Smooth muscle cell (in vitro differentiated cells): ENCODE results near the gene PHACTR2. TPM values are rescaled to one million over a fixed set of nuclear protein-coding genes. Genes with fewer than 3 reads are reported as not detected.

Experiments
- DNase-seq: peaks from one replicate; lab custom pipeline; 2025; ENCODE audit not compliant: unreplicated experiment; lab: John Stamatoyannopoulos, UW
- H2AFZ ChIP-seq: fragments of 200-600 bp; sonication (generic); 2 replicates; pipeline ENCODE4 v1.6.0; 2016; ENCODE audit warnings: antibody characterized with exemption, low read depth, mild to moderate bottlenecking
- H3F3A ChIP-seq: fragments of 200-600 bp; sonication (generic); 2 replicates; pipeline ENCODE4 v1.6.0; 2017; ENCODE audit warnings: antibody characterized with exemption, low read depth
- H3K27ac ChIP-seq: fragments of 200-600 bp; sonication (generic); 2 replicates; pipeline ENCODE4 v1.5.1; 2016; ENCODE audit warnings: low read depth, mild to moderate bottlenecking
- H3K27me3 ChIP-seq: fragments of 200-600 bp; sonication (generic); 2 replicates; pipeline ENCODE4 v1.6.1; 2016; ENCODE audit warnings: low read depth, mild to moderate bottlenecking
- H3K36me3 ChIP-seq: fragments of 200-600 bp; sonication (generic); 2 replicates; pipeline ENCODE4 v1.5.1; 2016; ENCODE audit warnings: low read depth
- H3K4me1 ChIP-seq: fragments of 200-600 bp; sonication (generic); 2 replicates; pipeline ENCODE4 v1.5.1; 2016; ENCODE audit warnings: low read depth
- H3K4me2 ChIP-seq: fragments of 200-600 bp; sonication (generic); 2 replicates; pipeline ENCODE4 v1.6.0; 2016; ENCODE audit warnings: mild to moderate bottlenecking
- H3K4me3 ChIP-seq: fragments of 200-600 bp; sonication (generic); 2 replicates; pipeline ENCODE4 v1.5.1; 2016; ENCODE audit warnings: mild to moderate bottlenecking
- H3K79me2 ChIP-seq: fragments of 200-600 bp; sonication (generic); 2 replicates; pipeline ENCODE4 v1.6.0; 2016; ENCODE audit warnings: low read depth, mild to moderate bottlenecking
- H3K9ac ChIP-seq: fragments of 200-600 bp; sonication (generic); 2 replicates; pipeline ENCODE4 v1.6.0; 2016; ENCODE audit warnings: low read depth
- H3K9me3 ChIP-seq: fragments of 200-600 bp; sonication (generic); replicated peaks from 2 replicates; pipeline ENCODE4 v1.5.1; 2016; ENCODE audit warnings: low read depth
- H4K20me1 ChIP-seq: fragments of 200-600 bp; sonication (generic); 2 replicates; pipeline ENCODE4 v1.6.0; 2016; ENCODE audit warnings: low read depth
- CTCF ChIP-seq: fragments of 200-600 bp; sonication (generic); IDR thresholded peaks from 2 replicates; pipeline ENCODE4 v1.5.1; 2017; ENCODE audit warnings: borderline replicate concordance, mild to moderate bottlenecking, antibody characterized with exemption; ENCODE audit not compliant: insufficient read depth, poor library complexity, severe bottlenecking
- WGBS: methylation state at CpG from one replicate; pipeline ENCODE4 v1.1.7; 2016; ENCODE audit warnings: low lambda C conversion rate; 5-methylcytosine and 5-hydroxymethylcytosine counted together
- polyA plus RNA-seq: library from polyadenylated mRNA; unstranded; fragments of >200 nt; fragmentation: Nextera tagmentation; extraction: Ambion mirVana; gene quantifications from 2 replicates; pipeline ENCODE4 v1.2.1, GENCODE V29; 2016
- total RNA-seq: library from RNA; depleted of rRNA; stranded (reverse); fragments of >200 nt; gene quantifications from 2 replicates; pipeline ENCODE4 v1.2.3, GENCODE V29; 2014

The PHACTR2 gene
- total and polyA plus RNA-seq, 2 experiments from 2014 or later: 62.7 to 80.4 TPM

- no peak for TF ChIP-seq CTCF
- Histone ChIP-seq H3F3A (peaks cover 20% of the 10 kb centered on the region), H3K79me2 (peaks cover 3% of the 10 kb centered on the region), H3K4me3 (no peak overlapping the region), H3K4me1 (peaks cover 3% of the 10 kb centered on the region), H3K27ac (peak overlapping the region; percentile 98), H3K4me2 (peak overlapping the region; percentile 79), H4K20me1 (no peaks in the 10 kb centered on the region), H3K36me3 (peaks cover 5% of the 10 kb centered on the region), H3K9ac (peak overlapping the region; percentile 91), H3K9me3 (no peaks in the 10 kb centered on the region), H2AFZ (no peak overlapping the region), H3K27me3 (no peaks in the 10 kb centered on the region)
- 59% methylated on average over 8 of the region's 8 CpGs for WGBS
- DNase-seq: peak; percentile 1
These were observed 128.7 kb downstream of the PHACTR2 start for GRCh38 chr6:143806282-143807102.

- peak overlapping the region; percentile 98 for H3K27ac ChIP-seq
- peak overlapping the region; percentile 73 for H3K4me2 ChIP-seq
- H2AFZ ChIP-seq: no peak overlapping the region
- no peaks in the 10 kb centered on the region for H3K9me3 ChIP-seq
- WGBS: 87% methylated on average over 6 of the region's 6 CpGs
- peaks cover 20% of the 10 kb centered on the region for H3F3A ChIP-seq
- H3K79me2 ChIP-seq: peaks cover 3% of the 10 kb centered on the region
- no peaks in the 10 kb centered on the region for H4K20me1 ChIP-seq
- peaks cover 5% of the 10 kb centered on the region for H3K36me3 ChIP-seq
- DNase-seq: no peak
- TF ChIP-seq CTCF: no peak
- no peaks in the 10 kb centered on the region for H3K27me3 ChIP-seq
- H3K9ac ChIP-seq: peak overlapping the region; percentile 75
- H3K4me3 ChIP-seq: no peak overlapping the region
- H3K4me1 ChIP-seq: peaks cover 3% of the 10 kb centered on the region
These were observed 129.5 kb downstream of the PHACTR2 start for GRCh38 chr6:143807103-143807772.

GRCh38 chr6:143810745-143811144 lies 133.0 kb downstream of the PHACTR2 start:
- no peak overlapping the region for H3K4me3 ChIP-seq
- 95% methylated on average over 2 of the region's 2 CpGs for WGBS
- TF ChIP-seq CTCF: no peak
- H3K9ac ChIP-seq: no peak overlapping the region
- no peaks in the 10 kb centered on the region for H3K27me3 ChIP-seq
- H3K36me3 ChIP-seq: peaks cover 5% of the 10 kb centered on the region
- no peak overlapping the region for H3K27ac ChIP-seq
- no peaks in the 10 kb centered on the region for H3K4me1 ChIP-seq
- H4K20me1 ChIP-seq: no peaks in the 10 kb centered on the region
- no peak for DNase-seq
- peaks cover 3% of the 10 kb centered on the region for H3K79me2 ChIP-seq
- H3F3A ChIP-seq: peaks cover 3% of the 10 kb centered on the region
- no peak overlapping the region for H3K4me2 ChIP-seq
- no peak overlapping the region for H2AFZ ChIP-seq
- no peaks in the 10 kb centered on the region for H3K9me3 ChIP-seq
